CD4-positive, alpha-beta T cell treated with Interleukin-10 for 1 hour (primary cell): Measurements from ENCODE around the gene ASTN2.
"Not testable (repeated sequence)": the region's sequence is repeated elsewhere in the genome, so short reads cannot be mapped to it uniquely, and the experiment has no call there.

Experiments used
- DNase-seq: peaks from one replicate; pipeline ENCODE4 v3.0.0-alpha.2; 2020

ASTN2 gene

GRCh38 chr9:117098331-117098730 lies 316.5 kb downstream of the ASTN2 start:
- DNase-seq = no peak

GRCh38 chr9:117097761-117098160 lies 317.1 kb downstream of the ASTN2 start:
- no peak for DNase-seq

GRCh38 chr9:117096138-117096537 lies 318.7 kb downstream of the ASTN2 start:
- DNase-seq = no peak

GRCh38 chr9:117095081-117095480 lies 319.8 kb downstream of the ASTN2 start:
- DNase-seq = no peak

GRCh38 chr9:117093891-117094844 lies 320.7 kb downstream of the ASTN2 start:
- no peak for DNase-seq

- no peak for DNase-seq
These were observed 322.3 kb downstream of the ASTN2 start for GRCh38 chr9:117092582-117092981.

- DNase-seq = no peak
These were observed 323.3 kb downstream of the ASTN2 start for GRCh38 chr9:117091529-117091928.

GRCh38 chr9:117088786-117089185 lies 326.1 kb downstream of the ASTN2 start:
- no peak for DNase-seq

- no peak for DNase-seq
These were observed 326.7 kb downstream of the ASTN2 start for GRCh38 chr9:117088140-117088539.

- DNase-seq = no peak
These were observed 330.6 kb downstream of the ASTN2 start for GRCh38 chr9:117084221-117084620.

- DNase-seq = no peak
These were observed 331.3 kb downstream of the ASTN2 start for GRCh38 chr9:117083559-117083958.

GRCh38 chr9:117081641-117082317 lies 333.1 kb downstream of the ASTN2 start:
- DNase-seq = no peak

GRCh38 chr9:117080765-117081390 lies 334.0 kb downstream of the ASTN2 start:
- no peak for DNase-seq

- DNase-seq = no peak
These were observed 338.1 kb downstream of the ASTN2 start for GRCh38 chr9:117076571-117077290.

- DNase-seq = no peak
These were observed 339.2 kb downstream of the ASTN2 start for GRCh38 chr9:117075636-117076035.

- DNase-seq = no peak
These were observed 339.9 kb downstream of the ASTN2 start for GRCh38 chr9:117074784-117075520.

- DNase-seq = no peak
These were observed 340.6 kb downstream of the ASTN2 start for GRCh38 chr9:117074342-117074662.

GRCh38 chr9:117073539-117074341 lies 341.1 kb downstream of the ASTN2 start:
- DNase-seq = no peak

- DNase-seq = no peak
These were observed 341.8 kb downstream of the ASTN2 start for GRCh38 chr9:117073071-117073470.

GRCh38 chr9:117072216-117072615 lies 342.6 kb downstream of the ASTN2 start:
- no peak for DNase-seq

GRCh38 chr9:117071673-117072207 lies 343.1 kb downstream of the ASTN2 start:
- not testable (repeated sequence) for DNase-seq
